OCI-LY7 (cell line): ENCODE data around the gene ANKRD40. TPM values are rescaled to one million over a fixed set of nuclear protein-coding genes. Genes with fewer than 3 reads are reported as not detected.

Experiments used
- BruUV-seq: library from RNA; stranded (reverse); fragments of 400-500 nt; replicated peaks from 2 replicates; lab custom pipeline; 2021; lab: Mats Ljungman, UMichigan
- CTCF ChIA-PET: fragments of 300-600 bp; sonication (Branson Sonifier 250); formaldehyde crosslinking; loops from one replicate; lab custom pipeline; 2022; ENCODE audit warnings: antibody characterized with exemption; ENCODE audit not compliant: unreplicated experiment; lab: Charles Lee
- POLR2A ChIA-PET: fragments of 300-600 bp; sonication (Branson Sonifier 250); formaldehyde crosslinking; loops from one replicate; lab custom pipeline; 2022; ENCODE audit warnings: antibody characterized with exemption; lab: Charles Lee
- DNase-seq: peaks from one replicate; pipeline ENCODE4 v3.0.0-alpha.2; 2015; ENCODE audit warnings: low spot score
- H2AFZ ChIP-seq: fragments of 200-600 bp; sonication (generic), shearing (Covaris generic); 2 replicates; pipeline ENCODE4 v1.6.1; 2014; ENCODE audit warnings: mild to moderate bottlenecking, antibody characterized with exemption, low read length, moderate library complexity
- H3K27ac ChIP-seq: fragments of 200-600 bp; sonication (generic); 2 replicates; pipeline ENCODE4 v1.5.1; 2014; ENCODE audit warnings: mixed run types, low read depth, mild to moderate bottlenecking, moderate library complexity, low read length, inconsistent platforms; ENCODE audit not compliant: poor library complexity, severe bottlenecking
- H3K36me3 ChIP-seq: fragments of 200-600 bp; sonication (generic); 2 replicates; pipeline ENCODE4 v1.6.1; 2014; ENCODE audit warnings: mild to moderate bottlenecking, antibody characterized with exemption, low read length, moderate library complexity, mixed read lengths; ENCODE audit not compliant: insufficient read depth
- H3K4me1 ChIP-seq: fragments of 200-600 bp; sonication (generic); 2 replicates; pipeline ENCODE4 v1.5.1; 2014; ENCODE audit warnings: mild to moderate bottlenecking, low read length; ENCODE audit not compliant: insufficient read depth, poor library complexity, severe bottlenecking
- H3K4me2 ChIP-seq: fragments of 200-600 bp; sonication (generic); 2 replicates; pipeline ENCODE4 v1.6.1; 2014; ENCODE audit warnings: mild to moderate bottlenecking, low read length
- H3K4me3 ChIP-seq: fragments of 200-600 bp; sonication (generic); 2 replicates; pipeline ENCODE4 v1.5.1; 2014; ENCODE audit warnings: mild to moderate bottlenecking, low read depth, low read length; ENCODE audit not compliant: poor library complexity, severe bottlenecking
- H3K79me2 ChIP-seq: fragments of 200-600 bp; sonication (generic); 2 replicates; pipeline ENCODE4 v1.6.1; 2016; ENCODE audit warnings: low read depth, mild to moderate bottlenecking, low read length, moderate library complexity, mixed read lengths; ENCODE audit not compliant: insufficient read depth
- H3K9me2 ChIP-seq: fragments of 200-600 bp; sonication (generic); 2 replicates; pipeline ENCODE4 v1.6.1; 2016; ENCODE audit warnings: mild to moderate bottlenecking, low read length, mixed read lengths; ENCODE audit not compliant: insufficient read depth
- H3K9me3 ChIP-seq: fragments of 200-600 bp; sonication (generic); 2 replicates; pipeline ENCODE4 v1.6.1; 2014; ENCODE audit warnings: mild to moderate bottlenecking, mixed run types, low read length, mixed read lengths
- H4K20me1 ChIP-seq: fragments of 200-600 bp; sonication (generic); 2 replicates; pipeline ENCODE4 v1.6.1; 2014; ENCODE audit warnings: mild to moderate bottlenecking, antibody characterized with exemption, low read length, moderate library complexity, mixed read lengths; ENCODE audit not compliant: insufficient read depth
- CTCF ChIP-seq: fragments of 200-600 bp; sonication (generic); conservative IDR thresholded peaks from 2 replicates; pipeline ENCODE4 v1.5.1; 2014; ENCODE audit warnings: mild to moderate bottlenecking, antibody characterized with exemption, low read length, moderate library complexity, mixed read lengths
- EZH2phosphoT487 ChIP-seq: fragments of 200-600 bp; sonication (generic); IDR thresholded peaks from 2 replicates; pipeline ENCODE4 v1.6.1; 2018; ENCODE audit warnings: low read depth, borderline replicate concordance, mild to moderate bottlenecking, mixed run types, antibody characterized with exemption, low read length, moderate library complexity, mixed read lengths
- intact Hi-C: fragments of 100-400 bp; cut with micrococcal nuclease; formaldehyde crosslinking; loops from one replicate; pipeline ENCODE4 v1.10.0; 2022; ENCODE audit not compliant: unreplicated experiment
- total RNA-seq, 2 experiments: library from RNA; depleted of rRNA in 1 of 2; stranded (reverse); fragments of >200 nt in 1 of 2; shearing (Covaris generic) in 1 of 2; gene quantifications; 2 replicates each; pipeline ENCODE4 v1.2.3, GENCODE V29; 2014 to 2022

ANKRD40 gene
- total RNA-seq, 2 experiments from 2014 or later = 27.7 to 47.9 TPM

DNA sequence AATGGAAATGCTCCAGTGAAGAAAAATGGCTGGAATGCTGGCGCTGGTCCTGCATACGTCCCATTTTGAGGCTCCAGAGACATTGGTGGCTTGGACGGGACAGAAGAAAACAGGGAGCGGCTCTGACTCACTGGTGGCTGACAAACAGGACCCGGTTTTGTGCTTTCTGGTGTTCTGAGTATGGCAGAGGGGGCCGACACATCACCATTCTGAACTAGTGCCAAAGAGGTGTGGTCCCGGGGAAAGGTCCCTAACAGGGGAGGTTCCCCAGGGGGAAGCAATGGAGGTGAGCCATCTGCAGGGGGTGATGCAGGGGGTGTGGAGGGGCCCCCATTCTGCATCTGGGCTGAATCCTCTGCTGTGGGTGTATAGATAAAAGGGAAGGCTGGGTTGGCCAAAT is 8.3 kb downstream of the ANKRD40 start:
- no peaks in the 10 kb centered on the region for H3K9me2 ChIP-seq
- no peaks in the 10 kb centered on the region for H3K4me1 ChIP-seq
- H4K20me1 ChIP-seq = no peaks in the 10 kb centered on the region; the same call in 1 of the 2 replicates
- DNase-seq = no peak
- no peak overlapping the region for H3K4me2 ChIP-seq
- TF ChIP-seq EZH2phosphoT487 = no peak
- no peak for TF ChIP-seq CTCF
- ChIA-PET POLR2A (no interaction called here), CTCF (no interaction called here)
- no peak overlapping the region for H2AFZ ChIP-seq
- peaks cover 23% of the 10 kb centered on the region; the same call in 1 of the 2 replicates for H3K79me2 ChIP-seq
- intact Hi-C loops = no loop called here
- no TSS peak for BruUV-seq
- H3K4me3 ChIP-seq = no peak overlapping the region
- peaks cover 95% of the 10 kb centered on the region for H3K36me3 ChIP-seq
- H3K27ac ChIP-seq = no peak overlapping the region
- H3K9me3 ChIP-seq = no peaks in the 10 kb centered on the region

GRCh38 chr17:50697663-50698272 is 9.9 kb downstream of the ANKRD40 start:
- Histone ChIP-seq H3K4me2 (no peak overlapping the region), H3K9me3 (no peaks in the 10 kb centered on the region), H3K9me2 (no peaks in the 10 kb centered on the region), H3K36me3 (peaks cover 97% of the 10 kb centered on the region), H3K27ac (no peak overlapping the region), H3K4me1 (no peaks in the 10 kb centered on the region), H4K20me1 (no peaks in the 10 kb centered on the region), H2AFZ (no peak overlapping the region), H3K79me2 (peaks cover 15% of the 10 kb centered on the region; the same call in 1 of the 2 replicates), H3K4me3 (no peak overlapping the region)
- ChIA-PET CTCF (no interaction called here), POLR2A (interaction anchor here (1.2 kb wide), 1 partner anchor 11 kb away, joined by 3 read pairs; no protein-coding TSS in a partner anchor)
- TF ChIP-seq EZH2phosphoT487 (no peak), CTCF (peak; percentile 48; the same call in 1 of the 2 replicates)
- no peak for DNase-seq
- BruUV-seq = no TSS peak
- intact Hi-C loops = no loop called here

DNA sequence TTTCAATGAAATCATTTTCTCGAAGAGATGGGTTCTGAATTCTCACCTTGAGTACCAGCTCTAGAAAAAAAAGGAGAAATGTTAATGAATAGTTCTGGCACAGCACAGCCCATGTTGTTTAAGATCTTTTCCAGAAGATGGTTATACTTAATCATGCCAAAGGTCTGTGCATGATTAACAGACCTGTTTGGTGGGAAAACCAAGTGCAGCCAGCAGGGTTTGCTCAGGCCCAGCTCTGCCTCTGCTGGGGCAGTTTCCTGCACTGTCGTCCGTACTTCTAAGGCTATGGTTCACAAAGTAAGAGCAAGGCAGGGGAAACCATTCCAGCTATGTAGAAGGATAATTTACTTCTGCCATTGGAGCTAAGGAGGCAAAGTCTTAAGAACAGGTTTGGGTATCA is 10.7 kb downstream of the ANKRD40 start:
- no peak for DNase-seq
- POLR2A ChIA-PET = interaction anchor here (0.6 to 1.2 kb wide), 2 partner anchors 12 to 141 kb away, joined by 3 read pairs; no protein-coding TSS in a partner anchor
- H3K4me1 ChIP-seq = no peaks in the 10 kb centered on the region
- peaks cover 98% of the 10 kb centered on the region for H3K36me3 ChIP-seq
- H3K4me3 ChIP-seq = no peak overlapping the region
- no peaks in the 10 kb centered on the region for H3K9me3 ChIP-seq
- no peaks in the 10 kb centered on the region for H3K9me2 ChIP-seq
- no peak overlapping the region for H2AFZ ChIP-seq
- H4K20me1 ChIP-seq = no peaks in the 10 kb centered on the region; the same call in 1 of the 2 replicates
- CTCF ChIA-PET = no interaction called here
- TF ChIP-seq CTCF (no peak), EZH2phosphoT487 (no peak)
- H3K27ac ChIP-seq = no peak overlapping the region
- intact Hi-C loops = no loop called here
- H3K79me2 ChIP-seq = peaks cover 13% of the 10 kb centered on the region; the same call in 1 of the 2 replicates
- H3K4me2 ChIP-seq = no peak overlapping the region
- BruUV-seq = no TSS peak
